ENCODE data around the gene HMGCS1. TPM values are rescaled to one million over a fixed set of nuclear protein-coding genes. Genes with fewer than 3 reads are reported as not detected.

Gene HMGCS1
- total and polyA plus RNA-seq, 9 of the 15 experiments (the other 6 are each of a cell fraction or from before 2014, with no cell fraction given), result 43.7 to 337 (median 111) TPM

DNA sequence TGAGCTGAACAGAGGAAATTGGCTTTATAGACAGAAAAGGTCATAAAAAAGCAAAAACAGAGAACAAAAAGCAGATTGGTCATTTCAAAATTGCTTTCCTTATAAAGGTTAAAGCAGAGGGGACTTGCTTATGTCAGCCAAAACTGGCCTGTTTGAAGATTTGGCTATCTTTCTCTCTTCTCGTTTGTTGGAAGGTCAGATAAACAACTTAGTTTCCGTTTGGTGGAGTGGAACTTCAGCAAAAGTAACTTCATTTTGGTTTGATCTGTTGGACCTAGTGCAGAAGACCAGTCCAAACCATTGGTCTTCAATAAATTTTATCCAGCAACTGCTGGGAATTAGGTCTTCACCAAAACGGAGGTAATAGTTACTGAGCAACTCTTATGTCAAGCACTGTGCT lies 45.1 kb upstream of the HMGCS1 start (continued):
- TF ChIP-seq CHD1 (IDR thresholded peaks at IDR 0.05; ENCODE audit: low read length) (no peak), CSDE1 (IDR thresholded peaks at IDR 0.05) (no peak), CREB3 (tag; conservative IDR thresholded peaks at IDR 0.05; ENCODE audit: low read depth) (peak; percentile 91; the same call in 1 of the 2 replicates), NFXL1 (CRISPR knock-in tag; IDR thresholded peaks at IDR 0.05) (no peak)

GRCh38 chr5:43357878-43358281 lies 44.7 kb upstream of the HMGCS1 start:
- intact Hi-C loops (cut with micrococcal nuclease), result no loop called here
- FAIRE-seq, result no peak

More at GRCh38 chr5:43357878-43358281, 44.7 kb upstream of the HMGCS1 start:
- TF ChIP-seq, protein P1, sequence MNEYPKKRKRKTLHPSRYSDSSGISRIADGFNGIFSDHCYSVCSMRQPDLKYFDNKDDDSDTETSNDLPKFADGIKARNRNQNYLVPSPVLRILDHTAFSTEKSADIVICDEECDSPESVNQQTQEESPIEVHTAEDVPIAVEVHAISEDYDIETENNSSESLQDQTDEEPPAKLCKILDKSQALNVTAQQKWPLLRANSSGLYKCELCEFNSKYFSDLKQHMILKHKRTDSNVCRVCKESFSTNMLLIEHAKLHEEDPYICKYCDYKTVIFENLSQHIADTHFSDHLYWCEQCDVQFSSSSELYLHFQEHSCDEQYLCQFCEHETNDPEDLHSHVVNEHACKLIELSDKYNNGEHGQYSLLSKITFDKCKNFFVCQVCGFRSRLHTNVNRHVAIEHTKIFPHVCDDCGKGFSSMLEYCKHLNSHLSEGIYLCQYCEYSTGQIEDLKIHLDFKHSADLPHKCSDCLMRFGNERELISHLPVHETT (CRISPR knock-in tag; conservative IDR thresholded peaks at IDR 0.05 in 1 of 2, IDR thresholded peaks at IDR 0.05 in 1 of 2), result peak in 1 of 2 experiments; percentile 25; a peak in 1 of 4 replicates
- no peak for TF ChIP-seq MCM3 (IDR thresholded peaks at IDR 0.05)
- H4K20me1 ChIP-seq (replicated peaks; ENCODE audit: control insufficient read depth, insufficient read depth, low read length), result no peaks in the 10 kb centered on the region
- no TSS peak for BruUV-seq (replicated peaks)
- H3K27me3 ChIP-seq (ENCODE audit: control insufficient read depth in 2 of 2, insufficient read depth in 2 of 2, low read length in 2 of 2), result no peaks in the 10 kb centered on the region
- H2AFZ ChIP-seq (ENCODE audit: low read depth, low read length), result peak overlapping the region; percentile 89
- DNase-seq (ENCODE audit: extremely low read depth in 1 of 4, low spot score in 3 of 4), result no peak
- in situ Hi-C loops (cut with MboI), result no loop called here
- 28% methylated on average over 3 of the region's 3 CpGs for WGBS (ENCODE audit: insufficient coverage, low coverage, missing lambda C conversion rate)
- H3K4me3 ChIP-seq, result no peak overlapping the region
- ATAC-seq, result peak; percentile 37; the same call in 2 of the 3 replicates
- peak overlapping the region in 1 of 2 experiments; percentile 10; a peak in 1 of 4 replicates for H3K9ac ChIP-seq (ENCODE audit: insufficient read depth in 1 of 2, low read depth in 2 of 2, low read length in 2 of 2)
- H3K79me2 ChIP-seq (ENCODE audit: control insufficient read depth, insufficient read depth, low read length), result no peaks in the 10 kb centered on the region
- CTCF ChIA-PET (ENCODE audit: low intra/inter-chr PET ratio), result no interaction called here
- POLR2A ChIA-PET, result interaction anchor here (1.2 kb wide), 1 partner anchor 9 kb away, joined by 3 read pairs; no protein-coding TSS in a partner anchor
- H3K4me2 ChIP-seq (ENCODE audit: insufficient read depth, low read length), result no peak overlapping the region
- peaks cover 8% of the 10 kb centered on the region for H3K9me3 ChIP-seq (replicated peaks; ENCODE audit: control insufficient read depth, insufficient read depth, low read depth, low read length)
- peak overlapping the region; percentile 4; the same call in 1 of the 3 replicates for H3K27ac ChIP-seq (ENCODE audit: extremely low read depth, low read depth, low read length)
- H3K4me1 ChIP-seq (replicated peaks in 1 of 2; ENCODE audit: control insufficient read depth in 2 of 2, insufficient read depth in 2 of 2, low read length in 2 of 2), result peaks cover 0 to 19% of the 10 kb centered on the region in 2 experiments; a peak in 2 of 5 replicates
- H3K36me3 ChIP-seq (ENCODE audit: control insufficient read depth, insufficient read depth, low read length), result no peaks in the 10 kb centered on the region
- H3K9me1 ChIP-seq (ENCODE audit: control insufficient read depth, insufficient read depth, low read length), result no peaks in the 10 kb centered on the region
